Coronary artery (tissue), 2 donors: ENCODE results near the gene PLEKHG7.

Source experiments
- DNase-seq: peaks from one replicate; pipeline ENCODE4 v3.0.0-alpha.2; 2017; ENCODE audit warnings: low spot score
- H3K27ac ChIP-seq, 2 donors: fragments of 200-600 bp; sonication (generic); one replicate each; pipeline ENCODE4 v1.5.1; 2016 to 2019
- H3K4me3 ChIP-seq: fragments of 200-600 bp; sonication (generic); 2 replicates; pipeline ENCODE4 v1.5.1; 2016; ENCODE audit warnings: mild to moderate bottlenecking, moderate library complexity
- CTCF ChIP-seq: fragments of 200-600 bp; sonication (generic); IDR thresholded peaks from one replicate; pipeline ENCODE4 v1.5.1; 2019; ENCODE audit warnings: antibody characterized with exemption

Gene PLEKHG7

GRCh38 chr12:92794814-92795213 lies 92.0 kb downstream of the PLEKHG7 start:
- DNase-seq, result no peak
- no peak overlapping the region for H3K27ac ChIP-seq
- no peak overlapping the region for H3K4me3 ChIP-seq
- TF ChIP-seq CTCF, result no peak

- no peak for TF ChIP-seq CTCF
Observed at GRCh38 chr12:92796650-92797049, 93.9 kb downstream of the PLEKHG7 start.

GRCh38 chr12:92802906-92803305 lies 100.1 kb downstream of the PLEKHG7 start:
- no peak for TF ChIP-seq CTCF
- DNase-seq, result no peak
- Histone ChIP-seq H3K27ac (no peak overlapping the region), H3K4me3 (no peak overlapping the region)

More at GRCh38 chr12:92796650-92797049, 93.9 kb downstream of the PLEKHG7 start:
- Histone ChIP-seq H3K27ac (no peak overlapping the region), H3K4me3 (no peak overlapping the region)
- DNase-seq, result no peak

GRCh38 chr12:92803903-92804302 lies 101.1 kb downstream of the PLEKHG7 start:
- no peak for DNase-seq
- TF ChIP-seq CTCF, result no peak
- Histone ChIP-seq H3K27ac (no peak overlapping the region), H3K4me3 (no peak overlapping the region)

GRCh38 chr12:92810370-92810769 lies 107.6 kb downstream of the PLEKHG7 start:
- no peak for DNase-seq
- Histone ChIP-seq H3K4me3 (no peak overlapping the region), H3K27ac (no peak overlapping the region)
- TF ChIP-seq CTCF, result no peak

GRCh38 chr12:92814584-92814983 lies 111.8 kb downstream of the PLEKHG7 start:
- DNase-seq, result no peak
- Histone ChIP-seq H3K27ac (no peak overlapping the region), H3K4me3 (no peak overlapping the region)
- no peak for TF ChIP-seq CTCF

- no peak overlapping the region for H3K4me3 ChIP-seq
- DNase-seq, result no peak
- TF ChIP-seq CTCF, result no peak
- no peak overlapping the region for H3K27ac ChIP-seq
Observed at GRCh38 chr12:92821142-92821541, 118.4 kb downstream of the PLEKHG7 start.
